Activated T-cell treated with anti-CD3 and anti-CD28 coated beads for 4 hours (primary cell): ENCODE results near the gene FGF10.

ENCODE experiments used
- DNase-seq: peaks from one replicate; pipeline ENCODE4 v3.0.0-alpha.2; 2020

Gene FGF10

GRCh38 chr5:44389090-44389822 lies at the start of gene FGF10:
TSS of gene FGF10 (minus strand) at chr5:44389420. CDS start at chr5:44388682, 738 bp downstream.
- DNase-seq = no peak

DNA sequence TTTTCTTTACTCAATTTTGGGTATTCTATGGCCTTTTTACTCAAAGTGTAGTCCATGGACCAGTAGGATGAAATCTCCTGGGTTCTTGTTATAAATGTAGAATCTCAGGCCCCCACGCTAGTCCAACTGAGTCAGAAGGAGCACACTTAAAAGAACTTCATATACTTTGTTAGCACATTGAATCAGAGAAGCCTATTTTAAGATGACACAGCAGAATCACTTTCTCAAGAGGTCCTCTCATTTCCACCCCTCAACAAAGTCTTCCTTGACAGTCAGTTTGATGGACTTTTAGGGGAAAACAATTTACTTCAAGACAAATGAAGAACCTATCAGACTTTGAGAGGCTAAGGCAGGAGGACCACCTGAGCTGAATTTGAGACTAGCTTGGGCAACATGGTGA lies 37.7 kb upstream of the FGF10 start:
- no peak for DNase-seq

DNA sequence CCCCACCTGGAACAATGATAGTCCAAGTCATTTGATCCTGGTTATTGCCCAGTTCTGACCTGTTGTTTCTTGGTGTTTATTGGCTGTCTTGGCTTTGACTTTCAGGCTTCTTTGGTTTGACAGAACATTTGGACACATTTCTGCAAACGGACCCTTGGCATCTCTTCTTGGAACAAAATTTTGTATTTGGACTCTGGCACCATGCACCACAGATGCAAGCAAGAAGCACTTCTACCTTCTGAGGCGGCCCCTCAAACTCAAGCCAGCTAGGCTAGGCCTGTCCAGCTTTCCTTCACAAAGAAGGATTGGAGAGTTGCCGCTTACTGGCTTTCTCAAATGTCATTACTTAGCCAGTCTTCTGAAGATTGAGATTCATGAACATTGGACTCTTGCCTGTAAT lies 23.1 kb upstream of the FGF10 start:
- no peak for DNase-seq

GRCh38 chr5:44402084-44402483 lies 12.9 kb upstream of the FGF10 start:
- no peak for DNase-seq

- no peak for DNase-seq
Measured at GRCh38 chr5:44401611-44402010, 12.4 kb upstream of the FGF10 start.

- DNase-seq = no peak
Measured at GRCh38 chr5:44398382-44398781, 9.2 kb upstream of the FGF10 start.

- DNase-seq = no peak
Measured at GRCh38 chr5:44396312-44396711, 7.1 kb upstream of the FGF10 start.

DNA sequence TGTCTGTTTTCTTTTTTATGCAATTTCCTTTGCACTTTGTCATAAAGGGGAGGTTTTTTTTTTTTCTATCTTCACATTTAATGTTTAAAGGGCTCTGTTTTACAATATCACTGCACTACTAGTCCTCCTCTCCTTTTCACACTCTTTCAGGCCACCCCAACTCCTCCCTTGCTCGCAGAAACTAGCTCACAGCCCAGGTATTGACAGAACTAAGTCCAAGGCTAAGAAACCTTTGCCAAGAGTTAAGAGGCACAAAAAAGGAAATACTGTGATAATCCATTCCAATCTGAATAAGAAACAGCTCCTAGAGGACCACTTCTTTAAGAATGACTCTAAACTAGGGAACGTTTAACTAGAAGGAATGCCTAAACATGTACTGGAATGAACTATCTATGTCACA lies 1.1 kb upstream of the FGF10 start:
- DNase-seq = no peak

DNA sequence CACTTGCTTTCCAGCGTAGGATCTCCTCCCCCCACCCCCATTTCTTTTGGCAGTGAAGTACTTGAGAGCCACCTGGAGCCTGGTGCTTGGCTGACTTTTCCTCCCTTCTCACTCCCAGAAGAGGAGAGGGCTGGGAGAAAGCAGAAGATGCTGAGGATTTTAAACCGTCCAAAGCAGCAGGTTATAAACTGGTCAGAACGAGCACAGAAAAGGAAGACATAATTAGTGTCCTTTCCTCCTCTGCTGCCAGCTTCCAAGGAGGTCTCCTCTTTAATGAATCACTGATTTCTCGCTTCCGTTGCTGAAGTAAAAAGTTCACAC lies 563 bp upstream of the FGF10 start:
- no peak for DNase-seq

- DNase-seq = no peak
Measured at GRCh38 chr5:44388321-44389089, 715 bp downstream of the FGF10 start.

- no peak for DNase-seq
Measured at GRCh38 chr5:44387921-44388320, 1.3 kb downstream of the FGF10 start.

- DNase-seq = no peak
Measured at GRCh38 chr5:44387406-44387805, 1.8 kb downstream of the FGF10 start.

- no peak for DNase-seq
Measured at GRCh38 chr5:44385291-44385900, 3.8 kb downstream of the FGF10 start.

DNA sequence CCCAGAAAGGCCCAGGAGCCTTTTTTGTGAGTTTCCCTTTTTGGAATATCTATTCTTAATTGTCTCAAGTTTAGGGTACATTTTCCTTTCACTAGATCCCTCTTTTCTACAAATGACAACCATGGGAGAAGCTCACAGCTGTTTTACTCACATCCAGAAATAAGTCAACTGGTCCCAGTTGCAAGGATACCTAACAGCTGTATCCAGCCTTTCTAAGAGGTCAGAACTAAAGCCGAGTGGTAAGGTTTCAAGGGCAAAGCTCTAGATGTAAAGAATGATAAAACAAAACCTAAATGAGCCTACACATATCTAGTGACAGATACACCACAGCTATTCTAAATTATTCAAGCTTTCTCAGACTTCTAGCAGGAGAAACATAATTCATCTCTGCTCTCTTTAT lies 4.4 kb downstream of the FGF10 start:
- no peak for DNase-seq

GRCh38 chr5:44382894-44383293 lies 6.3 kb downstream of the FGF10 start:
- no peak for DNase-seq

DNA sequence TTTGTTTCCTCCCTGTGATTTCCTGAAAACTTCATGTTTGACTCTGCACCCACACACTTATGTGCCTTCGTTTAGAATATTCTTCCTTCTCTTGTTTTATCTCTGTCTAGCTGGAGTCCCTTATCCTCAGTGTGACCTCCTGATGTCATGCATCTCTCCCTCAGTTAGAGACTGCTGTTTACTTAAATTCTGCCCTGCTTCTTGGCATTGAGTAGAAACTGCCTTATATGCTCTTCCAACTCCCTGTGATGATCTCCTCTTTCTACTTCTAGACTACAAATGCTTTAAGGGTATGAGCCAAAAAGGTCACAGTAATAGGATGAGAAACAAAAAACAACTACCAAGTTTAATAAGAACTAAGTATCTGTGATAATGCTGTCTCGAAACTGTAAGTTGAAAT lies 12.2 kb downstream of the FGF10 start:
- DNase-seq = no peak

DNA sequence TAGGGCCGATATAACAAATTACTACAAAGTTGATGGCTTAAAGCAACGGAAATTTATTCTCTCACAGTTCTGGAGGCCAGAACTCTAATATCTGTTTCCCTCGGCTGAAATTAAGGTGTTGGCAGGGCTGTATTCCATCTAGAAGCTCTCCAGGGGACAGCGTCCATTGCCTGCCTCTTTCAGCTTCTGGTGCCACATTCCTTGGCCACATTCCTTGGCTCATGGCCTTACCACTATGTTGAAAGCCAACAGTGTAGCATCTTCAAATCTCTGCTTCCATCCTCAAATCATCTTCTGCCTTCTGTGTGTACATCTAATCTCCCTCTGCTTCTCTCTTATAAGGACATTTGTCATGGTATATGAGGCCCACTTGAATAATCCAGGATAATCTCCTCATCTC lies 17.2 kb downstream of the FGF10 start:
- no peak for DNase-seq

GRCh38 chr5:44367203-44367602 lies 22.0 kb downstream of the FGF10 start:
- DNase-seq = no peak

GRCh38 chr5:44365345-44365744 lies 23.9 kb downstream of the FGF10 start:
- DNase-seq = no peak

DNA sequence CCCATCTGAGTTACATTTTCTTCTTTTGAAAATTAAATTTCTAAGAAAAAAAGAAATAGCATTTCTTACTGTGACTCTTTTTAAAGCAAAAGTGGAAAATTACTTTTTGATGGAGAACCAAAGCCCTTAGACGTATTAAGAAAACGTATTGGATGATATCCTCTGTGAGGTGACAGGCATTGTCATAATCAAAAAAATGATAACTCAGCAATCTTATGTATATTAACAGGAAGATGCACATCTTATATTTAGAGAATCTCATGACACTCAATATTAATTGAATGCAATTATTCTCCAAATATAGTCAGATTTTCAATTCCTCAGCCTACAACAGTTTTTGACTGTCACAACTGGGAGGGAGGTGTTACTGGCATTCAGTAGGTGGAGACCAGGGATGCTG lies 25.1 kb downstream of the FGF10 start:
- DNase-seq = no peak

DNA sequence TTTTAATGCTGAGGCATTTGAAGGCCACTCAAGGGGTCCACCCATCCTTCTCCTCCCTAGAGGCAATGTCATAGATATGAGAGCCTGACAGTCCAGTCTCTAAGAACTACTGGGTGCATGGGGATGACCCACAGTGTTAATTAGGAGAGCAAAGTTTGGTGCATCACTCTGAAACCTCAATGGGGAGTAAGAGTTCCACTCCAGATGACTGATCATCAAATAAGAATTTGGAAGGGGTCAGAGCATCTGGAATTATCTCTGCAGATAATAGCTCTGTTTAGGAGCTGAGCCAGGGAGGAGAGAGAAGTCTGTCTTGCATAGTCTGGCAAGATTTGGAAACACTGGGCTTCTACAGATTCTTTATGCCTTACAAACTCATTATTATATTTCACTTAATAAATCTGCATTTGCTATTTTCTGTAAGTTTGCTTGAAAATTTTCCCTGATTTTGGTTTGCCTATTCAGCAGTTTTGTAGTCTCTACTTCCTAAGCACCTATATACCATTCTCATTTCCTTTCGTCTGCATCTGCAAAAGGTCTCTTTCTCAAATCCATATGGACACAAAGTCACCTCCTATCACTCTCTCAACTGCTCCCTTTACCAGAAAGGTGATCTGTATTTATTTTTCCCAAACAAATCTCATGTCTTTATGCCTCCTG lies 27.7 kb downstream of the FGF10 start:
- DNase-seq = no peak

- no peak for DNase-seq
Measured at GRCh38 chr5:44360919-44361318, 28.3 kb downstream of the FGF10 start.

DNA sequence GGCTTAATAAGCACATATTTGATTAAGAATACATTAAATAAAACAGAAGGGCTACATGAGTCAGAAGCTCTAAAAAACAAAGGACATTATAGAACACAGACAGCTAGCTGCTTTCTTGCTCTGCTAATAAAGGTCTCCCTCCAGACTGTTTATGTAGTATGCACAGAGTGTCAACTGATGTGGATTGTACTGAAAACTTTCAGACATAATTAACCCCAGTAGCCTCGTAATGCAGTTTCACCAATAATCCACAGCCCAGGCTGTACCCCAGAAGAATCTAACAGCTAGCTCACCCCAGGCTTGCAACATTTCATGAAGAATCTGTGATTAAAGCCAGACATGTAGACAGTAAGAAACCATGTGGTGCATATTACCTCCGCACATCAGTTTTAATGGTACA lies 30.8 kb downstream of the FGF10 start:
- no peak for DNase-seq

DNA sequence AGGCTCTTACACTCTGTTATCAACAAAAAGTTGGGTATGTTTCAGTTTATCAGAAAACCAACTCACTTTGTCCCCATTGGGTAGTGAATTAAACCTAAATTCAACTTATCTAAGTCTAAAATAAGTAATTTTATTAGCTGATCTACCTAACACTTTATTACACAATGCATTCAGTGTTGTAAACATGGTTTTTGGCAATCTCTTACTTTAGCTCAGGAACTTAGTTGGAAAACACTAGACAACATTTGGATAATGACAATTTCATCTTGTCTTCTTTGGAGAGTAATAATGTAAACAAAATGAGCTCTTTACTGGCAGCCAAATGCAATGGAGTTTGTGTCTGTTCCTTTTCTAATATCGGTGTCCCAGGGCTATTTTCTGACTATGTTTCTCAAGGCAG lies 33.0 kb downstream of the FGF10 start:
- DNase-seq = no peak
